ENCODE measurements around the gene MUC20.
"Not testable (repeated sequence)": the region's sequence is repeated elsewhere in the genome, so short reads cannot be mapped to it uniquely, and the experiment has no call there.

Gene MUC20

GRCh38 chr3:195729476-195730251 is 8.9 kb downstream of the MUC20 start:
- no peak for DNase-seq (ENCODE audit: low read depth in 2 of 2)

- DNase-seq (ENCODE audit: low read depth in 2 of 2) = no peak
Measured at GRCh38 chr3:195731356-195731905, 10.7 kb downstream of the MUC20 start.

- DNase-seq (ENCODE audit: low read depth in 2 of 2) = no peak
Measured at GRCh38 chr3:195732940-195733339, 12.2 kb downstream of the MUC20 start.

GRCh38 chr3:195735036-195735695 is 14.4 kb downstream of the MUC20 start:
- DNase-seq (ENCODE audit: low read depth in 2 of 2) = no peak

- DNase-seq (ENCODE audit: low read depth in 2 of 2) = no peak
Measured at GRCh38 chr3:195736866-195737490, 16.2 kb downstream of the MUC20 start.

GRCh38 chr3:195737782-195738181 is 17.0 kb downstream of the MUC20 start:
- DNase-seq (ENCODE audit: low read depth in 2 of 2) = not testable (repeated sequence)

- DNase-seq (ENCODE audit: low read depth in 2 of 2) = no peak
Measured at GRCh38 chr3:195738274-195739044, 17.7 kb downstream of the MUC20 start.

GRCh38 chr3:195739561-195740111 is 18.9 kb downstream of the MUC20 start:
- DNase-seq (ENCODE audit: low read depth in 2 of 2) = no peak

- no peak for DNase-seq (ENCODE audit: low read depth in 2 of 2)
Measured at GRCh38 chr3:195744437-195744836, 23.7 kb downstream of the MUC20 start.

- DNase-seq (ENCODE audit: low read depth in 2 of 2) = no peak
Measured at GRCh38 chr3:195746346-195746745, 25.6 kb downstream of the MUC20 start.

- no peak for DNase-seq (ENCODE audit: low read depth in 2 of 2)
Measured at GRCh38 chr3:195746751-195747150, 26.0 kb downstream of the MUC20 start.

- no peak for DNase-seq (ENCODE audit: low read depth in 2 of 2)
Measured at GRCh38 chr3:195748661-195749060, 27.9 kb downstream of the MUC20 start.

- not testable (repeated sequence) for DNase-seq (ENCODE audit: low read depth in 2 of 2)
Measured at GRCh38 chr3:195749101-195749500, 28.3 kb downstream of the MUC20 start.

- no peak for DNase-seq (ENCODE audit: low read depth in 2 of 2)
Measured at GRCh38 chr3:195750797-195751520, 30.2 kb downstream of the MUC20 start.

GRCh38 chr3:195751560-195751959 is 30.8 kb downstream of the MUC20 start:
- DNase-seq (ENCODE audit: low read depth in 2 of 2) = no peak

- DNase-seq (ENCODE audit: low read depth in 2 of 2) = no peak
Measured at GRCh38 chr3:195752066-195752465, 31.3 kb downstream of the MUC20 start.

GRCh38 chr3:195752546-195753331 is 32.0 kb downstream of the MUC20 start:
- no peak for DNase-seq (ENCODE audit: low read depth in 2 of 2)

- no peak for DNase-seq (ENCODE audit: low read depth in 2 of 2)
Measured at GRCh38 chr3:195753581-195753980, 32.8 kb downstream of the MUC20 start.

- DNase-seq (ENCODE audit: low read depth in 2 of 2) = no peak
Measured at GRCh38 chr3:195754141-195754540, 33.4 kb downstream of the MUC20 start.

- no peak for DNase-seq (ENCODE audit: low read depth in 2 of 2)
Measured at GRCh38 chr3:195754906-195755305, 34.1 kb downstream of the MUC20 start.
